Measurements from ENCODE around the gene CCL3.

GRCh38 chr17:36068524-36068923 lies 21.4 kb downstream of the CCL3 start:
- TF ChIP-seq YY1 (IDR thresholded peaks at IDR 0.05; ENCODE audit: insufficient read depth, insufficient read length) (peak; percentile 32), ZNF274 (IDR thresholded peaks at IDR 0.05; ENCODE audit: low read depth, low read length) (no peak)
